ENCODE measurements around the gene SFPQ.

Gene SFPQ

DNA sequence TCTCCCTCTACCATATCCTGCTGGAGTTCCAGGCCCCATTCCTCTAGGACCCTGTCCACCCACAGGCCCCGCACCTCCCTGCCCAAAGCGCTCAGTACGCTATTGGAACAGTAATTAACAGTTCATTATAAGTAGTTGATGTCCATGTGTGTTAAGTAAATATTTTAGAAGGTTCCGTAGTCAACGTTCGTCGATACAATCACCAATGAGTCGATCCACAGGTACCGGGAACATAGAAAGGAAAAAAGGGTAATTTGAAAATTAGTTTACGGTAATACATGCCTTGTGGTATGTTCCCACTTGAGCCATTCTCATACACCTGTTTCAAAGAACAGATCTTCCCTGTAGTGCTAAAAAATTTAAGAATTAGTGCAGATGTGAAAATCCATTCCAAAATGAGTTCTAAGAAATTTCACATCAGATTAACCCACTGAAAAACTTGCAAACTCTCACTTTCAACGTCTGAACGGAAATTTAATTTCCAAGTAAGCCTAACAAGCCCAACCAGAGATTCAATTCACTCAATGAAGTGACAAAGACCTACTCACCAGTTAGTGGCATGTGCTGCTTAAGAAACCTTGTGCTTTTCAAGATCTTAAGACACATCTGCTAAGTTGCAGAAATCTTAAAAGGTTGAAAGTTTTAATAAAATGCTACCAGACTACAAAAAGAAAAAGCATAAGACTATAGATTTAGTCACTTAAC, 8.3 kb downstream of the SFPQ start:
- TF ChIP-seq TCF12 (IDR thresholded peaks at IDR 0.05; ENCODE audit: low read depth) (no peak), CEBPB (IDR thresholded peaks at IDR 0.05) (no peak), USF1 (IDR thresholded peaks at IDR 0.05) (no peak), NFIC (IDR thresholded peaks at IDR 0.05) (no peak)

- TF ChIP-seq EGR1 (IDR thresholded peaks at IDR 0.05) = no peak
- TF ChIP-seq TEAD4 (IDR thresholded peaks at IDR 0.05) = no peak
- no peak for TF ChIP-seq REST (IDR thresholded peaks at IDR 0.05; ENCODE audit: low read depth)
- TF ChIP-seq, protein P1, sequence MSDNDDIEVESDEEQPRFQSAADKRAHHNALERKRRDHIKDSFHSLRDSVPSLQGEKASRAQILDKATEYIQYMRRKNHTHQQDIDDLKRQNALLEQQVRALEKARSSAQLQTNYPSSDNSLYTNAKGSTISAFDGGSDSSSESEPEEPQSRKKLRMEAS (IDR thresholded peaks at IDR 0.05) = no peak
- TF ChIP-seq TCF12 (IDR thresholded peaks at IDR 0.05; ENCODE audit: low read depth) = no peak
- no peak for TF ChIP-seq YY1 (IDR thresholded peaks at IDR 0.05; ENCODE audit: low read depth)
- no peak for TF ChIP-seq CEBPB (IDR thresholded peaks at IDR 0.05)
- no peak for TF ChIP-seq CREB1 (IDR thresholded peaks at IDR 0.05; ENCODE audit: low read depth)
- no peak for TF ChIP-seq FOXM1 (IDR thresholded peaks at IDR 0.05; ENCODE audit: borderline replicate concordance, low read depth)
- TF ChIP-seq ZBTB7A (IDR thresholded peaks at IDR 0.05; ENCODE audit: low read depth) = no peak
- no peak for TF ChIP-seq EP300 (IDR thresholded peaks at IDR 0.05; ENCODE audit: borderline replicate concordance)
- TF ChIP-seq NFIC (IDR thresholded peaks at IDR 0.05) = no peak
- no peak for TF ChIP-seq TAF1 (IDR thresholded peaks at IDR 0.05; ENCODE audit: low read depth)
These were observed 11.0 kb downstream of the SFPQ start for GRCh38 chr1:35181790-35182455.

DNA sequence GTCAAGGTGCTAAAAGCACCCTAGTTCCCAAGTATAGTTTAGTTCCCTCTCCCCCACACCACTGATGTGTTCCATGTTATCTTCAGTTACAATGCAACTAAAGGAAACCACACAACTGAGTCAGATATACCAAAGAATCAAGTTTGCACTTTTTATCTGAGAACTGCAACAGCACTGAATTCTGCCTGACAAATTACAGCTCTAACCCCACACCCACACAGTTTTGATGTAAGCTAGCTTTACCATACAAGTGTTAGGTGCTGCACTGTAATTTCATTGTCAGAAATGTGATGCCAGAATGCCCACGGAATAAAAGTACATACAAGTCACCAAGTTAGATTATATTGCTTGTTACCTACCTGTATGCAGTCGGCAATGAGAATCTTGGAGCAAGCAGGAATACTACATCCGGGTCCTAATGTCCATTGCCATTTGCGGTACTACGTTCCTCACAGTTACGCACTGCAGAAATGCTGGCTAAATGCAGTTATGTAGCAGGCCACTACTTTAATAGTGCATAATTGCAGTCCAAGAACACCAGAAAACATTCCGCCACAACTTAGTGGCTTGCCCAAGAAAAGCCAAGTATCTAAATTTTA, 12.1 kb downstream of the SFPQ start:
- no peak for TF ChIP-seq CREB1 (IDR thresholded peaks at IDR 0.05; ENCODE audit: low read depth)
- no peak for TF ChIP-seq ZBTB7A (IDR thresholded peaks at IDR 0.05; ENCODE audit: low read depth)
- TF ChIP-seq YY1 (IDR thresholded peaks at IDR 0.05; ENCODE audit: low read depth) = no peak
- TF ChIP-seq RAD21 (IDR thresholded peaks at IDR 0.05; ENCODE audit: low read depth) = no peak
- TF ChIP-seq TAF1 (IDR thresholded peaks at IDR 0.05; ENCODE audit: low read depth) = no peak
- TF ChIP-seq NFIC (IDR thresholded peaks at IDR 0.05) = no peak
- TF ChIP-seq EGR1 (IDR thresholded peaks at IDR 0.05) = no peak
- no peak for TF ChIP-seq USF1 (IDR thresholded peaks at IDR 0.05)
- TF ChIP-seq, protein P1 (IDR thresholded peaks at IDR 0.05) = no peak
- TF ChIP-seq CEBPB (IDR thresholded peaks at IDR 0.05) = no peak
- no peak for TF ChIP-seq TEAD4 (IDR thresholded peaks at IDR 0.05)
- TF ChIP-seq EP300 (IDR thresholded peaks at IDR 0.05; ENCODE audit: borderline replicate concordance) = no peak
- no peak for TF ChIP-seq REST (IDR thresholded peaks at IDR 0.05; ENCODE audit: low read depth)
- TF ChIP-seq TCF12 (IDR thresholded peaks at IDR 0.05; ENCODE audit: low read depth) = no peak
- no peak for TF ChIP-seq FOXM1 (IDR thresholded peaks at IDR 0.05; ENCODE audit: borderline replicate concordance, low read depth)

DNA sequence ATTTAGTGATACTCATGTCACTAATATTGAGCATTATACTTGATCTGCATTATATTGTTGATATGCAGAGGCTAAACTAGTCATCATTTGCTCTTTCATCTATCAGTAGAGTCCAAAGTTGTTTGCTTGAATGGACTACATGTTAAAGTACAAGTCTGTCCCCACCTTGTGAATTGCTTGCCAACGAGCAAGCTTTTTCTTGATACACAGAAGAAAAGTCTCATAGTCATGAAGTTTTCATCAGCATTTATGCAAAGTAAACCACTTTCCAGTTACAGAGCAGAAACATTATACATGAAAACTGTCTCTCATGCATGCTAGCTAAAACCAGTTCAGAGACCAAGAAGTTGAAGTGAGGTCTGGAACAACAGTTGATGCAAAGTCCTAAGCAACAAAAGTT, 13.0 kb downstream of the SFPQ start:
- TF ChIP-seq NFIC (IDR thresholded peaks at IDR 0.05) (no peak), EGR1 (IDR thresholded peaks at IDR 0.05) (no peak), TAF1 (IDR thresholded peaks at IDR 0.05; ENCODE audit: low read depth) (no peak), FOXM1 (IDR thresholded peaks at IDR 0.05; ENCODE audit: borderline replicate concordance, low read depth) (no peak), RAD21 (IDR thresholded peaks at IDR 0.05; ENCODE audit: low read depth) (no peak)

- TF ChIP-seq NFIC (IDR thresholded peaks at IDR 0.05) = no peak
- TF ChIP-seq EP300 (IDR thresholded peaks at IDR 0.05; ENCODE audit: borderline replicate concordance) = no peak
- no peak for TF ChIP-seq CEBPB (IDR thresholded peaks at IDR 0.05)
- TF ChIP-seq TEAD4 (IDR thresholded peaks at IDR 0.05) = no peak
- TF ChIP-seq TAF1 (IDR thresholded peaks at IDR 0.05; ENCODE audit: low read depth) = no peak
- TF ChIP-seq USF1 (IDR thresholded peaks at IDR 0.05) = no peak
These were observed 14.0 kb downstream of the SFPQ start for GRCh38 chr1:35178874-35179380.

Measured in Ishikawa (cell line).